GM19438 (cell line): ENCODE measurements around the gene FRAT1.
"Not testable (repeated sequence)": the region's sequence is repeated elsewhere in the genome, so short reads cannot be mapped to it uniquely, and the experiment has no call there.

ENCODE experiments used
- ATAC-seq: cut with Tn5 transposase; IDR thresholded peaks from one replicate; pipeline ENCODE4 v1.9.1; 2021; ENCODE audit warnings: low read depth; ENCODE audit not compliant: unreplicated experiment

The FRAT1 gene

GRCh38 chr10:97333601-97334369, 14.7 kb downstream of the FRAT1 start:
- peak; percentile 19 for ATAC-seq

- ATAC-seq = peak; percentile 79
Observed at GRCh38 chr10:97334370-97335175, 15.5 kb downstream of the FRAT1 start, which contains the start of gene FRAT2. Gene FRAT2 (minus strand): TSS chr10:97334729. CDS start chr10:97334572, 157 bp downstream.

- no peak for ATAC-seq
Observed at GRCh38 chr10:97335188-97335619, 16.1 kb downstream of the FRAT1 start.

- ATAC-seq = no peak
Observed at GRCh38 chr10:97336006-97336405, 16.9 kb downstream of the FRAT1 start.

- no peak for ATAC-seq
Observed at GRCh38 chr10:97336446-97336845, 17.4 kb downstream of the FRAT1 start.

- ATAC-seq = no peak
Observed at GRCh38 chr10:97336942-97337831, 18.1 kb downstream of the FRAT1 start.

- no peak for ATAC-seq
Observed at GRCh38 chr10:97338041-97338440, 19.0 kb downstream of the FRAT1 start.

GRCh38 chr10:97341416-97341815, 22.3 kb downstream of the FRAT1 start:
- ATAC-seq = no peak

GRCh38 chr10:97343664-97344063, 24.6 kb downstream of the FRAT1 start:
- ATAC-seq = not testable (repeated sequence)

GRCh38 chr10:97347317-97347716, 28.2 kb downstream of the FRAT1 start:
- no peak for ATAC-seq

GRCh38 chr10:97349752-97350513, 30.9 kb downstream of the FRAT1 start:
- ATAC-seq = no peak

- ATAC-seq = no peak
Observed at GRCh38 chr10:97353945-97354344, 34.9 kb downstream of the FRAT1 start.

- no peak for ATAC-seq
Observed at GRCh38 chr10:97355571-97355975, 36.5 kb downstream of the FRAT1 start.

- ATAC-seq = no peak
Observed at GRCh38 chr10:97356318-97356914, 37.3 kb downstream of the FRAT1 start.

GRCh38 chr10:97356918-97357317, 37.8 kb downstream of the FRAT1 start:
- ATAC-seq = no peak

GRCh38 chr10:97358349-97358748, 39.3 kb downstream of the FRAT1 start:
- ATAC-seq = no peak

- no peak for ATAC-seq
Observed at GRCh38 chr10:97358781-97359180, 39.7 kb downstream of the FRAT1 start.

- no peak for ATAC-seq
Observed at GRCh38 chr10:97360705-97361536, 41.9 kb downstream of the FRAT1 start.

GRCh38 chr10:97361537-97361901, 42.4 kb downstream of the FRAT1 start:
- ATAC-seq = no peak
